SHP77 treated with DMSO at 0.1 percent for 48 hours (cell line): ENCODE results near the gene IQSEC3.

Experiments
- DNase-seq: peaks from one replicate; lab custom pipeline; 2025; lab: John Stamatoyannopoulos, UW

Gene IQSEC3

DNA sequence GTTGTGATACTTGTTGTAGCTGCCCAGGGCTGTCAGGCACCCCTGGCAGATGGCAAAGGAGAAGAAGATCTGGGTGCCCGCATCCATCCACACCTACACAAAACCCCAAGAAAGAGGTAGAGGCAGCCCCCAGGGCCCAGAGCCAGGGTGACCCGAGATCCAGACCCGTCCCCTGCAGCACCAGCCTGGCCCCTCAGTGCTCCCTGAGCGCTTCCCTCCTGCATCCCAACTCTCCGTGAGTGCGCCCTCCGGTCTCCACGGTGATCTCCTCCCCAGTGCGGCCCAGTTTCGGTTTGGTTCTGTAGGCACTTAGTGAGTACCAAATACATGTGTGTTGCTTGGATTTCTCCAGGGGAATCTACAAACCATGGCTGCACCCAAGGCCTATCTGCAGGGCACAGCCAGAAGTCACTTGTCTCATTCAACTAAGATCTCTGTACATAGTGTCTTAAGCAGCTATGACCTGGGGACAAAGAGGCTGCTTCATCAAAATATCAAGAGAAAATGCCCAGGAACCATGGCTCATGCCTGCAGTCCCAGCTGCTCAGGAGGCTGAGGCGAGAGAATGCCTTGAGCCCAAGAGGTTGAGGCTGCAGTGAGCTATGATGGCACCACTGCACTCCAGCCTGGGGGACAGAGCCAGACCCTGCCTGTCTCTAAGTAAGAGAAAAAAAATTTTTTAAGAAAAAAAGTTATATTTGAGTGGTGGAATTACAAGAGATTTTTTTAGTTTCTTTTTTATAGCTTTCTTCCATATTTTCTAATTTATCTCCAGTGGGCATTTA lies 131.5 kb downstream of the IQSEC3 start:
- no peak for DNase-seq

GRCh38 chr12:198705-199104 lies 132.1 kb downstream of the IQSEC3 start:
- DNase-seq: no peak

GRCh38 chr12:201361-201760 lies 134.8 kb downstream of the IQSEC3 start:
- DNase-seq: no peak

- no peak for DNase-seq
Measured at GRCh38 chr12:202081-202731, 135.6 kb downstream of the IQSEC3 start.

GRCh38 chr12:203074-203461 lies 136.5 kb downstream of the IQSEC3 start:
- no peak for DNase-seq

DNA sequence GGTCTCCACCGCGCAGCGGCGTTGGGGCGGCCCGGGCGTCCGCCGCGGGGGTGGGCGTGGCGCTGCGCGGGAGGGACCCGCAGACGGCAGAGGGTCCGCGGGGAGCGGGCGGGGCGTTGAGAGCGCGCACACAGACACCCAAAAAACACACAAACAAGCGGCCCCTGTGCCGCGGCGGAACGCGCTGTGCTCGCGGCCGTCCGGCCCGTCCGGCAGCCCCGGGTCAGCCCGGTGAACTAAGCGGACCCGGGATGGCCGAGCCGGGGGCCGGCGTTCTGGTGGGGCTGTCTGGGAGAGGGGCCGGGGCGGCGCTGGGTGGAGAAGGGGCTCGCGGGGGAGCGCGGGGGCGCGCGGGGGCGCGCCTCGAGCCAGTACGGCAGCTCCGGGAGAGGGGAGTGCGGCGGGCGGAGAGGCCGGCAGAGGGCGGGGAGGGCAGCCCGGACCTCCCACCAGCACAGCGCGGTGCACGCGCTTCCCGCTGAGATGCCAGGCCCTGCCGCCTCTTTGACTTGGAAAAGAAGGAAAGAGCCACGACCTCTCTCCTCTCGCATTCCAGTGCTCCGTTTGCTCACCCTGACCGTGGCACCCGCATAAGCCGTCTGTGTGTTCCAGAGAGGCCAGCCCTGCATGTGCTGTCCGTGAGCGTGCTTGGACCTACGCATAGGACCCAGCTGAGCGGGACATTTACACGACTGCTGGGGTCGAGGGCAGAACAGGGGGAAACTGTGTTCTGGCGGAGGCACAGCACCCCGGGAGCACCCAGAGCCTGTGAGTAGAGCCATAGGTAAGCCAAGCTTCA lies 137.1 kb downstream of the IQSEC3 start:
- no peak for DNase-seq

GRCh38 chr12:204261-204678 lies 137.7 kb downstream of the IQSEC3 start:
- DNase-seq: no peak

DNA sequence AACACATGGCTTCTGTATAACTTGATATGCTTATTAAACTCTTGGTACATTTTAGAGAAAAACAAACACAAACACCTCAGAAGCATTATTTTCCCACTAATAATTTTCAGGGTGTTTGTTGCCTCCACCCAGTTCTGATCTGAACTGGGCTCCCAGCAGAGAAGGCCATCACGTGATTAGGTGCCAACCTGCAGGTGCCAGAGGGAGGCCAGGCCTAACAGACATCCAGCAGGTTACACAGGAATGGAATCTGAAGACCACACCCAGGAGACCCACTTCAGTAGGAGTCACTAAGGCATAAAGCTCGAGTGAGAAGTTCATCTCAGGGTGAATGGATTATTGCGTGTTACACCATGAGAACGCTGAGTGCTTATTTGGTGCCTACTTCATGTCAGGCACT lies 138.5 kb downstream of the IQSEC3 start:
- no peak for DNase-seq

GRCh38 chr12:206746-207440 lies 140.3 kb downstream of the IQSEC3 start:
- DNase-seq: no peak

- DNase-seq: no peak
Measured at GRCh38 chr12:207804-208203, 141.2 kb downstream of the IQSEC3 start.

DNA sequence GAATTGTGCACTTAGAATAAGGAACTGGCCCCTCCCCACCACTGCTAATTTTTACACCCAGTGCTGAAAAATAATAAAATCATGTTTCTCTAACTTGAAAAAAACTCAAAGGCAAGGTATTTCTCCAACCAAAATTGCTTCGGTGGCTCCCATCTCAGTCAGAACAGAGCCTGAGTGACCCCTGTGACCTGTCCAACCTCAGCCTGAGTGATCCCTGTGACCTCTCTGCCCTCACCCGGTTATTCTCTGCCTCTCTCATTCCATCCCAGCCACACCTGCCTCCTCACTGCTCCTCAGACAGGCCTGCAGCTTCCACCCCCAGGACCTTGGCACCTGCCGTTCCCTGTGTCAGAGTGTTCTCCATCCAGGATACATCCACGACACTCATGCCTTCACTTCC lies 142.2 kb downstream of the IQSEC3 start:
- no peak for DNase-seq

GRCh38 chr12:209246-209645 lies 142.7 kb downstream of the IQSEC3 start:
- no peak for DNase-seq

GRCh38 chr12:209851-210250 lies 143.3 kb downstream of the IQSEC3 start:
- DNase-seq: no peak

- DNase-seq: no peak
Measured at GRCh38 chr12:210277-211141, 143.9 kb downstream of the IQSEC3 start.

DNA sequence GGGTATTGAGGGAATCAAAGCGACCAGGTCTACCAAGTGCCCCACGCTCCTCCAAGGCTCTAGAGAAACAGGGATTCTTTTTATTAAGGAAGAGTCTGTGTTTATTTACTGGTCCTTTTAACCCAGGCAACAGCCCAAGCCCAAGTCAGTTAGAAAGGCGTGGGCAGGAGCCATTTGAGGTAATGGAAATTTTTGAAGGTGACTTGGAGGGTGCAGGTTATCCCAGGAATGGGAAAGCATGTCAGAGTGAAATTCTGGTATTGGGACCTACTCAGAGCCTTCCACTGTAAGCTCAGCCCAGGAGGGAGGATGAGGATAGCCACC lies 144.5 kb downstream of the IQSEC3 start:
- DNase-seq: no peak

DNA sequence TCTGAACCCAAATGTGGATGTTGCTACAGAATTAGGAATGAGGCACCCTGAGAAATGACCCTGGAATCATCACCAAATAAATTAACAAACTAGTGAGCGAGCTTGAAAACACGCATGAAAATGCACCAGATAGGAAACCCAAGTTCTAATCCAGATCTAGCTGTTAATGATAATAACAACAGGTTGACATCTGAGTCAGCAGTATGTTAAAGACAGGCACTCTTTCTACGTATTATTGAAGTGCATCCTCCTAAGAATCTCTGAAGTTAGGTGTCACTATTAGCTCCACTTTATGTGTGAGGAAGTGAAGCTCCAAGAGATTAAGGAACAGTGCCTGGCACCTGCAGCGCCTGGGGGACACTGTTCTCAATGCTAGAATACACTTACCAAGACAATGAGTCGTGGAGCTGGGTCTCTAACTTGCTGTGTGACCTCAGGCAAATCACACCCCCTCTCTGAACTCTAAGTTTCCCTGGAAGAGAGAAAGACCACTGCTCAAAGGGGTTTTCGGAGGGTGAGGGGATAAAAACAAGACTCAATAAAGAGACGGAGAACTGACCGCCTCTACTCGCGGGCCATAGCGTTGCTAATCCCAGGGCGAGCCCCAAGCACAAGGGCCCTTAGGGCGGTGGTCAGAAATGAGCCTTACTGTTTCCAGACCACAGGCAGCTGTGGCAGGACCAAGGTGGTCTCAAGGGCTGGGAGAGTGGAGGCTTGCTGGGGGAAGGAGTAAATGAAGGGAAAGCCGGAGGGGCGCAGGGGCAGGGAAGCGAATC lies 145.3 kb downstream of the IQSEC3 start:
- DNase-seq: no peak

- no peak for DNase-seq
Measured at GRCh38 chr12:212415-212714, 145.8 kb downstream of the IQSEC3 start.

DNA sequence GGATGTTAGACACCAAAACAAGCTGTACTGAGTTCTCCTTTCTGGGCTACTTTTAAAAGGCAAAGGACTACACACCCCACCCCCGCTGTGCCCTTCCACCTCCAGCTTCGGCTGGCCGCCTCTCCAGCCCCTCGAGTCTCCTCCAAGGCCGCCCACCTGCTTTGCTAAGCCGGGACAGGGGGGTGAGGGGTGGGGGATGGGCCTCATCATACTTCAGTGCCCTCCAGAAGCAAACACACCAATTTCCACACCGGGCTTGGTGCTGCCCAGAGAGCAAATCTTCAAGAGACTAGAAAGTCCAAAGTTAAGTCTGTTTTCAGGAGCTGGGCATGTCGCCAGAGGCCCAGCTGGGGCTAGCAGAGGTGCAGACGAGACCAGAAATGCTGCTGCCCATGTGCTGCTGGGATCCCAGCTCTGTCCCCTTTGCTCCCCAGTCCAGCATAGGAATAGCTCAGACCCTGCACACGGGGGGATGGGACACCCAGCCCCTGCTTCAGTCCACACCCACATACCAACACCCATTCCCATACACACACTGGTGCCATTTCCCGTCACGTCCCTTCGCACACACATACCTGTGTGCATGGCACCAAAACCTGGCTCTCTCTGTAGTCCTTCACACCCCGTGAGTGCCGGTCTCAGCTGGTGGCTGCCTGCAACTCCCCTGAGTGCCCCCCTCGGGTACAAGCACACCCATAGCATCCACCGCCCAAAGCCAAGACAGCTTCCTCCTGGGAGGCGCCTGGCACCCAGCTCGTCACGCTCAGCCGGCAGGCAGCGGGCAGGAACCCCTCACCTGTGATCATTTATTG lies 146.4 kb downstream of the IQSEC3 start:
- no peak for DNase-seq

DNA sequence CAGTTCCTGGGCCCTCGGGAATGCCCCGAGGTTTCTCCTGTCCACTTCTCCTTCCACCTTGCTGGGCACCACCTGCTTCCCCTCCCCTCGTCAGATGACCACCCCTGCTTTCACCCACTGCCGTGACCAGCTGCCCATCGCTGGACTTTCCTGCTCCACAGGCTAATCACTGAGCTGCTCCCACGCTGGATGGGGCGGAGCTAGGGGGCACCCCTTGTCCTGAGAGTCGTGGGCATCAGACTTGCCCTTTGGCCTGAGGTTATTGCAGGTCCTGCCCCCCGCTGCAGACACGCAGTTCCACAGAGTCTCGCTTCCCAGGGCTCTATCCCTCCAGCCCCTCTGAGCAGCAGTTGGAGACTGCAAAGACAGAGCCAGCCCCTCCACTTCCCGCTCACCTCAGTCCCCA lies 147.0 kb downstream of the IQSEC3 start:
- DNase-seq: no peak
